ENCODE data around the gene MYH14. TPM values are rescaled to one million over a fixed set of nuclear protein-coding genes. Genes with fewer than 3 reads are reported as not detected.

MYH14 gene
- total RNA-seq, 1 donor from 2014 or later = 146 TPM

GRCh38 chr19:50214699-50215543 lies 11.5 kb downstream of the MYH14 start:
- DNase-seq = peak; percentile 94
- Histone ChIP-seq H3K27ac (peak overlapping the region; percentile 85), H3K27me3 (no peaks in the 10 kb centered on the region), H3K4me1 (no peaks in the 10 kb centered on the region), H3K4me3 (no peak overlapping the region), H3K36me3 (no peaks in the 10 kb centered on the region), H3K9me3 (no peaks in the 10 kb centered on the region)
- no peak for TF ChIP-seq CTCF (IDR thresholded peaks at IDR 0.05)
- peak; percentile 97 for ATAC-seq
- intact Hi-C loops (cut with DNase I) = no loop called here

GRCh38 chr19:50215820-50216219 lies 12.4 kb downstream of the MYH14 start:
- no peak for TF ChIP-seq CTCF (IDR thresholded peaks at IDR 0.05)
- H3K9me3 ChIP-seq = no peaks in the 10 kb centered on the region
- H3K27me3 ChIP-seq = no peaks in the 10 kb centered on the region
- H3K27ac ChIP-seq = peak overlapping the region; percentile 33
- ATAC-seq (no peak), DNase-seq (no peak)
- no peaks in the 10 kb centered on the region for H3K36me3 ChIP-seq
- H3K4me1 ChIP-seq = no peaks in the 10 kb centered on the region
- H3K4me3 ChIP-seq = no peak overlapping the region
- intact Hi-C loops (cut with DNase I) = no loop called here

GRCh38 chr19:50221087-50221486 lies 17.7 kb downstream of the MYH14 start:
- ATAC-seq (no peak), DNase-seq (no peak)
- no peak overlapping the region for H3K4me3 ChIP-seq
- intact Hi-C loops (cut with DNase I) = no loop called here
- H3K9me3 ChIP-seq = no peaks in the 10 kb centered on the region
- no peak for TF ChIP-seq CTCF (IDR thresholded peaks at IDR 0.05)
- no peaks in the 10 kb centered on the region for H3K27me3 ChIP-seq
- no peaks in the 10 kb centered on the region for H3K36me3 ChIP-seq
- H3K4me1 ChIP-seq = no peaks in the 10 kb centered on the region
- H3K27ac ChIP-seq = no peak overlapping the region

GRCh38 chr19:50222691-50223438 lies 19.4 kb downstream of the MYH14 start:
- no peak for TF ChIP-seq CTCF (IDR thresholded peaks at IDR 0.05)
- DNase-seq (no peak), ATAC-seq (peak; percentile 34)
- no peaks in the 10 kb centered on the region for H3K9me3 ChIP-seq
- no peak overlapping the region for H3K4me3 ChIP-seq
- no peaks in the 10 kb centered on the region for H3K27me3 ChIP-seq
- no peaks in the 10 kb centered on the region for H3K4me1 ChIP-seq
- no peaks in the 10 kb centered on the region for H3K36me3 ChIP-seq
- no peak overlapping the region for H3K27ac ChIP-seq
- intact Hi-C loops (cut with DNase I) = no loop called here

GRCh38 chr19:50223439-50223716 lies 20.0 kb downstream of the MYH14 start:
- H3K36me3 ChIP-seq = no peaks in the 10 kb centered on the region

More at GRCh38 chr19:50223439-50223716, 20.0 kb downstream of the MYH14 start:
- H3K4me1 ChIP-seq = no peaks in the 10 kb centered on the region
- no peak overlapping the region for H3K4me3 ChIP-seq
- ATAC-seq = peak; percentile 11
- intact Hi-C loops (cut with DNase I) = no loop called here
- no peak for DNase-seq
- TF ChIP-seq CTCF (IDR thresholded peaks at IDR 0.05) = no peak
- H3K27me3 ChIP-seq = no peaks in the 10 kb centered on the region
- no peaks in the 10 kb centered on the region for H3K9me3 ChIP-seq
- H3K27ac ChIP-seq = no peak overlapping the region

All from upper lobe of right lung (tissue), 1 donor.